Measurements from ENCODE around the gene DGKA.
"Not testable (repeated sequence)": the region's sequence is repeated elsewhere in the genome, so short reads cannot be mapped to it uniquely, and the experiment has no call there.

The DGKA gene

DNA sequence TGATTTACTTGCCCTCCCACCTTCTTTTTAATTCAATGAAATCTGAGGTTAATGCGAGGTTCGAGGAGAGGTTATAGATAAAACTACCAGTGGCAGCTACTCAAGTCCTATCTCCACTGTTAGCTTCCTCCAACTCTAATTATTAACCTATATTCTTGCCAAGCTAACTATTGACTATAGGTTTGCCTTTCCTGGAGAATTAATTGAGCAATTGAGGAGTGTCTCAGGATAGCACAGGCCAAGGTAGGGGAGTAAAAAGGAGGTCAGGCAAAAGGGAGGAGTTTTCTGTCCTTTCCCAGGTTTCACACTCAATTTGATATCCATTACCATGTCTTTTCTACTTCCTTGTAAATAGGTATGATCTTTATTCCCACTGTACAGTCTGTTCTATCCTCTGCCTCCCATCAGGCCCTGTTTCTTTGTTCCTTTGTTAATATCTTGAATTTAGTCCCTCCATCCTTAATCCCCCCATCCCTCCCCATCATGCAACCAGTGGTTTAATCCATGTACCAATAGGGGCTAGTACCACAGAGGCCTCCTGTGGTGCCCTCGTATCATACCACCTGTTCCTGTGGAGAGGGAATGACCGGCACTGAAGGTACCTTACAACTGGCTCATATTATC, 62.4 kb downstream of the DGKA start:
- ChIA-PET CTCF (interaction anchor here (1.1 to 16.0 kb wide), 4 partner anchors 11 to 54 kb away, joined by 3 to 290 read pairs (median 67); partner anchors contain the start of gene IKZF4), POLR2A (no interaction called here)
- WGBS (ENCODE audit: insufficient coverage) = 100% methylated on average over 2 of the region's 4 CpGs
- no peaks in the 10 kb centered on the region for H3K9me3 ChIP-seq (ENCODE audit: control extremely low read depth in 1 of 5, control insufficient read depth in 4 of 5, insufficient read depth in 2 of 5, low read depth in 1 of 5, low read length in 4 of 5)
- no peak for DNase-seq
- peaks cover 24 to 59% (median 45%) of the 10 kb centered on the region in 4 experiments for H3K36me3 ChIP-seq (ENCODE audit: control insufficient read depth in 4 of 4, insufficient read depth in 4 of 4, low read length in 3 of 4)
- no peak overlapping the region for H3K27ac ChIP-seq (ENCODE audit: insufficient read depth in 1 of 2, low read depth in 1 of 2, low read length in 2 of 2, poor library complexity in 1 of 2, severe bottlenecking in 2 of 2)
- peaks cover 0 to 20% (median 16%) of the 10 kb centered on the region in 4 experiments for H3K4me1 ChIP-seq (ENCODE audit: control extremely low read depth in 1 of 4, control insufficient read depth in 4 of 4, insufficient read depth in 4 of 4, low read length in 3 of 4)
- no peak overlapping the region for H3K4me3 ChIP-seq (ENCODE audit: control insufficient read depth in 1 of 7, extremely low read depth in 1 of 7, insufficient read depth in 4 of 7, low read depth in 2 of 7, low read length in 6 of 7)
- H3K27me3 ChIP-seq (replicated peaks in 2 of 5; ENCODE audit: control insufficient read depth in 4 of 5, insufficient read depth in 5 of 5, low read length in 4 of 5) = no peaks in the 10 kb centered on the region

DNA sequence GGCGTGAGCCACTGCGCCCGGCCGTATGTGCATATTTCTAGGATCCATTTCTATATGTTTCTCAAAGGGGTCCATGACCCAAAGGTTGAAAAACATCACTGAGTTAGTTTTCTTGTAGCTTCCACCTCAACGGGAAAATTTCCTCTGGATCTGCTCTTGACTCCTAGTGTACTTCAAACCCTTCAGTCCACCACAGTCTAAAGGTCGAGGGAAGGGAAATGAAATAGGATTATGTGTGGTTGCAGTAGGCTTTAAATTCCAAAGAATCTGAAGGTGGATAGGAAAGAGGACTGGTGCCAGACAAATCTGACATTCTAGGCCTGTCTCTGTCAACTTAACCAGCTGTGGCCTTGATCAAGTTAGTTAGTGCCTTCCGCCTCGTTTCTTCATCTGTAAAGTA, 64.4 kb downstream of the DGKA start:
- no peak overlapping the region for H3K4me3 ChIP-seq (ENCODE audit: control insufficient read depth in 1 of 7, extremely low read depth in 1 of 7, insufficient read depth in 4 of 7, low read depth in 2 of 7, low read length in 6 of 7)
- POLR2A ChIA-PET = interaction anchor here (0.6 to 1.3 kb wide), 3 partner anchors 22 to 178 kb away, joined by 3 to 4 read pairs (median 3); partner anchors contain the start of gene RAB5B
- H3K9me3 ChIP-seq (ENCODE audit: control extremely low read depth in 1 of 5, control insufficient read depth in 4 of 5, insufficient read depth in 2 of 5, low read depth in 1 of 5, low read length in 4 of 5) = no peaks in the 10 kb centered on the region
- H3K4me1 ChIP-seq (ENCODE audit: control extremely low read depth in 1 of 4, control insufficient read depth in 4 of 4, insufficient read depth in 4 of 4, low read length in 3 of 4) = peaks cover 0 to 20% (median 17%) of the 10 kb centered on the region in 4 experiments
- H3K27ac ChIP-seq (ENCODE audit: insufficient read depth in 1 of 2, low read depth in 1 of 2, low read length in 2 of 2, poor library complexity in 1 of 2, severe bottlenecking in 2 of 2) = no peak overlapping the region
- 100% methylated on average over 6 of the region's 8 CpGs for WGBS (ENCODE audit: insufficient coverage)
- peaks cover 21 to 44% (median 37%) of the 10 kb centered on the region in 4 experiments for H3K36me3 ChIP-seq (ENCODE audit: control insufficient read depth in 4 of 4, insufficient read depth in 4 of 4, low read length in 3 of 4)
- no peak for DNase-seq
- CTCF ChIA-PET = interaction anchor here (0.7 to 16.0 kb wide), 15 partner anchors 11 to 258 kb away, joined by 3 to 290 read pairs (median 9); partner anchors contain the start of genes IKZF4 and RAB5B
- no peaks in the 10 kb centered on the region for H3K27me3 ChIP-seq (replicated peaks in 2 of 5; ENCODE audit: control insufficient read depth in 4 of 5, insufficient read depth in 5 of 5, low read length in 4 of 5)

DNA sequence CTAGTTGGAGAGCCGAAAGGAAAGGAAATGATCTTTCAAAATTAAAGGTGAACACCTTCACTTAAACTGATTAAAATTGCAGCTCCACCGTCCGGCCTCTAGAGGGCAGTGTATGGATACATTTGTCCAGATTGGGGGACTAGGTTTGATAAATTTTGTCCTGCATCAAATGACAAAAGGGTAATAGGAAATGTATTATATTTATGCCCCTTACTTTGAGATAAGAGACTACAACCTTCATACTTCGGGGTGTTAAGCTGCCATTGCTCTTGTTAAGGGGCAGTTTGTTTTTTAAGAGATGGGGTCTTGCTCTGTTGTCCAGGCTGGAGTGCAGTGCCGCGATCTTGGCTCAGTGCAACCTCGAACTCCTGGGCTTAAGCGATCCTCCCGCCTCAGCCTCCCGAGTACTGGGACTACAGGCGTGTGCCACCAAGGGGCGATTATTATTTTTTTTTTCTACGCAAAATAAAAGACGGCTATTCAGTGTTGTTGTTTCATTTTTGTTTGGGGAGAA, 65.3 kb downstream of the DGKA start:
- POLR2A ChIA-PET = interaction anchor here (0.9 to 1.3 kb wide), 4 partner anchors 23 to 44 kb away, joined by 3 read pairs; partner anchors contain the start of gene RAB5B
- CTCF ChIA-PET = interaction anchor here (0.6 to 16.0 kb wide), 16 partner anchors 10 to 259 kb away, joined by 3 to 290 read pairs (median 9); partner anchors contain the start of genes IKZF4 and RAB5B
- WGBS (ENCODE audit: insufficient coverage) = 44% methylated on average over 11 of the region's 14 CpGs

DNA sequence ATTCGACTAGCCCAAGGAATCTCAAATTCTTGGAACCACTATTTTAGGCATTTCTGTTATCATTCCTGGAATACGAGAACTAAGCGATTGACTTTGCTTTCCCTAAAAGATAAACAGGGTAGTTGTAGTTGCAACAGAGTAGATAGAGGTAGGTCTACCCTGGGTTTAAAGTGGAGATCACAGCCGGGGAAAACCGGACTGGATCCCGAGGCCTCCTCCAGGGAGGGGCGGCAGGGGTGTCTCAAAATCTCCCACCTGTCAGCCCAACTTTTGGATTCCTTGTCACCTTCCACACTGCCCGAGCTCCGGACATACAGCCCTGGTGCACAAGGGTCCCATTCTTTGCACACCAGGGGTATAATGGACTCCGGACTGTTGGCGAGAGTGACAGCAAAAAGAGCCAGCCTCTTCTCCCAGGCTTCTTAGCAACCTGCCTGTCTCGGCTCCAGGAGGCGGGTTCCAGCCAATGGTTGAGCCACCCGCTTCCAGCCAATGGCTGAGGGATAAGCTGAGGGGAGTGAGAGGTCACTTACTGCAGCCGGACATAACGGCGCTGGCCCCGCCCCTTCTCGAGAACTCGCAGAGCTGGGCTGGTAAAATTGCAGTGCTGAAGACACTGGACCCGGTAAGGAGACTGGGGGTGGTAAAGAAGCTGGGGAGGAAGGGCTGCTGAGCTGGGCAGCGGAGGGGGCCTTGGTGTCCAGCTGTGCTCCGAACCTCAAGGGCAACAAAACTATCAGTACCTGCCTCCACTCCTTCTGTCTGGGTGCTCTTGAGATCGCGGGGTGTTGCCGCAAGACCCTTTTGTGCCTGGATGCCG, 66.0 kb downstream of the DGKA start, which contains the start of gene SUOX:
Gene SUOX, plus strand, starts transcription at position 562 of the 820 bp plus-strand sequence. CDS start 4,946 bp downstream, outside the sequence.
- CTCF ChIA-PET = interaction anchor here (0.8 to 16.0 kb wide), 17 partner anchors 9 to 57 kb away, joined by 3 to 290 read pairs (median 9); partner anchors contain the start of genes IKZF4 and RAB5B

More for the DNA sequence above, 65.3 kb downstream of the DGKA start:
- H3K27ac ChIP-seq (ENCODE audit: insufficient read depth in 1 of 2, low read depth in 1 of 2, low read length in 2 of 2, poor library complexity in 1 of 2, severe bottlenecking in 2 of 2) = peak overlapping the region in 1 of 2 experiments; percentile 83
- H3K9me3 ChIP-seq (ENCODE audit: control extremely low read depth in 1 of 5, control insufficient read depth in 4 of 5, insufficient read depth in 2 of 5, low read depth in 1 of 5, low read length in 4 of 5) = no peaks in the 10 kb centered on the region
- H3K27me3 ChIP-seq (replicated peaks in 2 of 5; ENCODE audit: control insufficient read depth in 4 of 5, insufficient read depth in 5 of 5, low read length in 4 of 5) = no peaks in the 10 kb centered on the region
- peak; percentile 77 to 88 (median 86) for DNase-seq
- H3K4me1 ChIP-seq (ENCODE audit: control extremely low read depth in 1 of 4, control insufficient read depth in 4 of 4, insufficient read depth in 4 of 4, low read length in 3 of 4) = peaks cover 0 to 20% (median 17%) of the 10 kb centered on the region in 4 experiments
- H3K4me3 ChIP-seq (ENCODE audit: control insufficient read depth in 1 of 7, extremely low read depth in 1 of 7, insufficient read depth in 4 of 7, low read depth in 2 of 7, low read length in 6 of 7) = peak overlapping the region in 6 of 7 experiments; percentile 79 to 95 (median 86)
- H3K36me3 ChIP-seq (ENCODE audit: control insufficient read depth in 4 of 4, insufficient read depth in 4 of 4, low read length in 3 of 4) = peaks cover 15 to 35% (median 30%) of the 10 kb centered on the region in 4 experiments

DNA sequence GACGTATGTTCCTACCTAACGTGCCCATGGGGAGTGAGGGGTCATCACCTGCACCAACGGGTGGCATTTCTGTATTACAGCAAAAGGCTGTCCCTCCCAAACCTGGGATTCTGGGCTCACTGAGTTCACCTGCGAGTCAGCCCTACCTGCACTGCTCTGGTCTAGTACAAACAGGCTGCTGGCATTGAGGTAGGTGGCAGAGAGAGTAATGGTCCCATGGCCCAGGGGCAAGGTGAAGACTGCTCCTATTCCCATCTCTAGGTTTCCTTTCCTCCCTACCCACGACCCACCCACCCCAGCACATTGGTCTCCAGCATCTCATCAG, 66.5 kb downstream of the DGKA start:
- Histone ChIP-seq H3K4me3 (ENCODE audit: control insufficient read depth in 1 of 7, extremely low read depth in 1 of 7, insufficient read depth in 4 of 7, low read depth in 2 of 7, low read length in 6 of 7) (peak overlapping the region; percentile 79 to 95 (median 85)), H3K9me3 (ENCODE audit: control extremely low read depth in 1 of 5, control insufficient read depth in 4 of 5, insufficient read depth in 2 of 5, low read depth in 1 of 5, low read length in 4 of 5) (no peaks in the 10 kb centered on the region), H3K27me3 (replicated peaks in 2 of 5; ENCODE audit: control insufficient read depth in 4 of 5, insufficient read depth in 5 of 5, low read length in 4 of 5) (no peaks in the 10 kb centered on the region), H3K4me1 (ENCODE audit: control extremely low read depth in 1 of 4, control insufficient read depth in 4 of 4, insufficient read depth in 4 of 4, low read length in 3 of 4) (peaks cover 0 to 20% (median 17%) of the 10 kb centered on the region in 4 experiments), H3K36me3 (ENCODE audit: control insufficient read depth in 4 of 4, insufficient read depth in 4 of 4, low read length in 3 of 4) (peaks cover 13 to 31% (median 26%) of the 10 kb centered on the region in 4 experiments), H3K27ac (ENCODE audit: insufficient read depth in 1 of 2, low read depth in 1 of 2, low read length in 2 of 2, poor library complexity in 1 of 2, severe bottlenecking in 2 of 2) (peak overlapping the region; percentile 59 to 83)
- CTCF ChIA-PET = interaction anchor here (0.8 to 16.0 kb wide), 12 partner anchors 9 to 58 kb away, joined by 3 to 290 read pairs (median 10); partner anchors contain the start of gene IKZF4
- DNase-seq = no peak
- WGBS (ENCODE audit: insufficient coverage) = 0% methylated on average over 4 of the region's 5 CpGs
- POLR2A ChIA-PET = no interaction called here

More for the DNA sequence above, 66.0 kb downstream of the DGKA start, which contains the start of gene SUOX:
- peaks cover 0 to 20% (median 17%) of the 10 kb centered on the region in 4 experiments for H3K4me1 ChIP-seq (ENCODE audit: control extremely low read depth in 1 of 4, control insufficient read depth in 4 of 4, insufficient read depth in 4 of 4, low read length in 3 of 4)
- H3K9me3 ChIP-seq (ENCODE audit: control extremely low read depth in 1 of 5, control insufficient read depth in 4 of 5, insufficient read depth in 2 of 5, low read depth in 1 of 5, low read length in 4 of 5) = no peaks in the 10 kb centered on the region
- 1% methylated on average over 17 of the region's 27 CpGs for WGBS (ENCODE audit: insufficient coverage)
- peak; percentile 72 to 89 (median 86) for DNase-seq
- H3K4me3 ChIP-seq (ENCODE audit: control insufficient read depth in 1 of 7, extremely low read depth in 1 of 7, insufficient read depth in 4 of 7, low read depth in 2 of 7, low read length in 6 of 7) = peak within 1 kb of the TSS; percentile 79 to 95 (median 85)
- H3K36me3 ChIP-seq (ENCODE audit: control insufficient read depth in 4 of 4, insufficient read depth in 4 of 4, low read length in 3 of 4) = peaks cover 15 to 31% (median 28%) of the 10 kb centered on the region in 4 experiments
- peak within 1 kb of the TSS; percentile 59 to 83 for H3K27ac ChIP-seq (ENCODE audit: insufficient read depth in 1 of 2, low read depth in 1 of 2, low read length in 2 of 2, poor library complexity in 1 of 2, severe bottlenecking in 2 of 2)
- POLR2A ChIA-PET = interaction anchor here (0.9 to 1.2 kb wide), 2 partner anchors 30 to 44 kb away, joined by 3 read pairs; no protein-coding TSS in a partner anchor
- no peaks in the 10 kb centered on the region for H3K27me3 ChIP-seq (replicated peaks in 2 of 5; ENCODE audit: control insufficient read depth in 4 of 5, insufficient read depth in 5 of 5, low read length in 4 of 5)

DNA sequence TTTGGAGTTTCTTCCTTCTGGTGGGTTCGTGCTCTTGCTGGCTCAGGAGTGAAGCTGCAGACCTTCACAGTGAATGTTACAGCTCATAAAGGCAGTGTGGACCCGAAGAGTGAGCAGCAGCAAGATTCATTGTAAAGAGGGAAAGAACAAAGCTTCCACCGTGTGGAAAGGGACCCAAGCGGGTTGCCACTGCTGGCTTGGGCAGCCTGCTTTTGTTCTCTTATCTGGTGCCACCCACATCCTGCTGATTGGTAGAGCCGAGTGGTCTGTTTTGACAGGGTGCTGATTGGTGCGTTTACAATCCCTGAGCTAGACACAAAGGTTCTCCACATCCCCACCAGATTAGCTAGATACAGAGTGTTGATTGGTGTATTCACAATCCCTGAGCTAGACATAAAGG, 68.6 kb downstream of the DGKA start:
- WGBS (ENCODE audit: insufficient coverage) = 80% methylated on average over 2 of the region's 6 CpGs
- H3K27me3 ChIP-seq (replicated peaks in 2 of 5; ENCODE audit: control insufficient read depth in 4 of 5, insufficient read depth in 5 of 5, low read length in 4 of 5); H3K9me3 ChIP-seq (ENCODE audit: control extremely low read depth in 1 of 5, control insufficient read depth in 4 of 5, insufficient read depth in 2 of 5, low read depth in 1 of 5, low read length in 4 of 5); H3K27ac ChIP-seq (ENCODE audit: insufficient read depth in 1 of 2, low read depth in 1 of 2, low read length in 2 of 2, poor library complexity in 1 of 2, severe bottlenecking in 2 of 2); POLR2A ChIA-PET; DNase-seq; H3K4me3 ChIP-seq (ENCODE audit: control insufficient read depth in 1 of 7, extremely low read depth in 1 of 7, insufficient read depth in 4 of 7, low read depth in 2 of 7, low read length in 6 of 7): not testable (repeated sequence)
- H3K4me1 ChIP-seq (ENCODE audit: control extremely low read depth in 1 of 4, control insufficient read depth in 4 of 4, insufficient read depth in 4 of 4, low read length in 3 of 4) = peaks cover 0 to 20% (median 17%) of the 10 kb centered on the region in 4 experiments
- CTCF ChIA-PET = interaction anchor here (1.1 to 16.0 kb wide), 7 partner anchors 9 to 72 kb away, joined by 3 to 290 read pairs (median 5); partner anchors contain the start of genes IKZF4 and PYM1
- peaks cover 7 to 26% (median 16%) of the 10 kb centered on the region in 4 experiments for H3K36me3 ChIP-seq (ENCODE audit: control insufficient read depth in 4 of 4, insufficient read depth in 4 of 4, low read length in 3 of 4)

Data from common myeloid progenitor, CD34-positive (primary cell).